ENCODE results near the gene TMEM161A. TPM values are rescaled to one million over a fixed set of nuclear protein-coding genes. Genes with fewer than 3 reads are reported as not detected.

Gene TMEM161A
- total and polyA plus RNA-seq, 9 of the 15 experiments (the other 6 are each of a cell fraction or from before 2014, with no cell fraction given) = 0.63 to 92.3 (median 38.9) TPM

DNA sequence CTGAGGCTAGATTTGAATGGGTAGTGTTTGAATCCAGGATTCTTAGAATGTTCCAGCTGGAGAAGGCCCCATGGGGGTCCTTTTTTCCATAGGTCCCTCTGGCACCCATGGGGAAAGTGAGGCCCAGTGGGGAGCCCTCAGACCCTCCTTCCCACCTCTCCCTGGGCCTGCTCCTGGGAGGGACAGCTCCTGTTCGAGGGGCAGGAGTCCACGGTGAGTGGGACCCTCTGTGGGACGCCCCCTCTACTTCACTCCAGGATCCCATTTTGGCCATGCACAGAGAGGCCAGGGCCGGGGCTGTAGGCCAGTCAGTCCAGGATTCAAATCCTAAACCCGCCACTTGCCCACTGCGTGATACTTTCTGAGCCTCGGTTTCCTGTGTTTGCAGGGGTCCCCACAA is 24.2 kb upstream of the TMEM161A start (continued):
- TF ChIP-seq DLX4 (CRISPR knock-in tag; IDR thresholded peaks at IDR 0.05) = no peak
- TF ChIP-seq BRF2 (IDR thresholded peaks at IDR 0.05; ENCODE audit: borderline replicate concordance, insufficient read depth, insufficient read length) = no peak
- TF ChIP-seq, protein P1, sequence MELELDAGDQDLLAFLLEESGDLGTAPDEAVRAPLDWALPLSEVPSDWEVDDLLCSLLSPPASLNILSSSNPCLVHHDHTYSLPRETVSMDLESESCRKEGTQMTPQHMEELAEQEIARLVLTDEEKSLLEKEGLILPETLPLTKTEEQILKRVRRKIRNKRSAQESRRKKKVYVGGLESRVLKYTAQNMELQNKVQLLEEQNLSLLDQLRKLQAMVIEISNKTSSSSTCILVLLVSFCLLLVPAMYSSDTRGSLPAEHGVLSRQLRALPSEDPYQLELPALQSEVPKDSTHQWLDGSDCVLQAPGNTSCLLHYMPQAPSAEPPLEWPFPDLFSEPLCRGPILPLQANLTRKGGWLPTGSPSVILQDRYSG (tag; conservative IDR thresholded peaks at IDR 0.05; ENCODE audit: low read depth) = no peak
- no peak for TF ChIP-seq MCM7 (IDR thresholded peaks at IDR 0.05)
- no peak for TF ChIP-seq BCLAF1 (IDR thresholded peaks at IDR 0.05; ENCODE audit: borderline replicate concordance in 1 of 2, control insufficient read depth in 1 of 2, low read depth in 2 of 2, low read length in 1 of 2)
- TF ChIP-seq PRDM10 (IDR thresholded peaks at IDR 0.05; ENCODE audit: partially characterized antibody) = no peak
- TF ChIP-seq, protein P2, sequence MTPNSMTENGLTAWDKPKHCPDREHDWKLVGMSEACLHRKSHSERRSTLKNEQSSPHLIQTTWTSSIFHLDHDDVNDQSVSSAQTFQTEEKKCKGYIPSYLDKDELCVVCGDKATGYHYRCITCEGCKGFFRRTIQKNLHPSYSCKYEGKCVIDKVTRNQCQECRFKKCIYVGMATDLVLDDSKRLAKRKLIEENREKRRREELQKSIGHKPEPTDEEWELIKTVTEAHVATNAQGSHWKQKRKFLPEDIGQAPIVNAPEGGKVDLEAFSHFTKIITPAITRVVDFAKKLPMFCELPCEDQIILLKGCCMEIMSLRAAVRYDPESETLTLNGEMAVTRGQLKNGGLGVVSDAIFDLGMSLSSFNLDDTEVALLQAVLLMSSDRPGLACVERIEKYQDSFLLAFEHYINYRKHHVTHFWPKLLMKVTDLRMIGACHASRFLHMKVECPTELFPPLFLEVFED (CRISPR knock-in tag; conservative IDR thresholded peaks at IDR 0.05) = no peak
